HG02840 (cell line): ENCODE results near the gene ATXN1.
"Not testable (repeated sequence)": the region's sequence is repeated elsewhere in the genome, so short reads cannot be mapped to it uniquely, and the experiment has no call there.

Source experiments
- ATAC-seq: cut with Tn5 transposase; IDR thresholded peaks from one replicate; pipeline ENCODE4 v1.9.1; 2021; ENCODE audit warnings: mild to moderate bottlenecking, moderate library complexity, moderate number of reproducible peaks; ENCODE audit not compliant: unreplicated experiment, low FRiP score

The ATXN1 gene

DNA sequence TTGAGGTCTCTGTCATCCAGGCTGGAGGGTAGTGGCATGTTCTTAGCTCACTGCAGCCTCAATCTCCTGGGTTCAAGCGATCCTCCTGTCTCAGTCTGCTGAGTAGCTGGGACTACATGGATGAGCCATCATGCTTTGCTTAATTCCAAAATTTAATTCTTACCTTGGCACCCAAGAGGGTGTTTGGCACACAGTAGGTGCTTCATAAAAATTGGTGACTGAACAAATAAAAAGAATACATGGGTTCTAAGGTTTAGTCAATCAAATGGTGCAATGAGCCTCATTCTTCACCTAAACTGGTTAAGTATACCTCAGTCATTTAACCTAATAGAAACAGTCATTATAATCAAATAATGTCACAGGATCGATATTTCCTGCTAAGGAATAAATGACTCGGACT, 352.5 kb downstream of the ATXN1 start:
- no peak for ATAC-seq

DNA sequence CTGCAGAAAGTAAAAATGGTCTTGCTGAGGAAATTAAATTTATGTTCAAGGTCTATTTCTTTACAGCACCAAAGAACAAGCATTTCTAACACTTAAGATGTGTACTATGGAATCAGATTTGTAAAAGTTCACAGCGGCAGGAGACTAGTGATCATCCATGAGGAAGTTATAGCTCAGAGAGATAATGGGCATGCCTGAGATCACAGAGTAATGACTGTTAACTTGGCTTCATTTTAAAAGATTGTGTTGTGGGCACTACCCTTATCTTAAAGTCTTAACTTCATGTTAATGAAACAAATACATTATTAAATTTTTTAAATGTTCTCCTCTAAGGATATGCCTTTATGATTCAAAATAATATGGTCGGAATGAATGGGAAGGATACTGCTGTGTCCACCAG, 354.3 kb downstream of the ATXN1 start:
- ATAC-seq = no peak

DNA sequence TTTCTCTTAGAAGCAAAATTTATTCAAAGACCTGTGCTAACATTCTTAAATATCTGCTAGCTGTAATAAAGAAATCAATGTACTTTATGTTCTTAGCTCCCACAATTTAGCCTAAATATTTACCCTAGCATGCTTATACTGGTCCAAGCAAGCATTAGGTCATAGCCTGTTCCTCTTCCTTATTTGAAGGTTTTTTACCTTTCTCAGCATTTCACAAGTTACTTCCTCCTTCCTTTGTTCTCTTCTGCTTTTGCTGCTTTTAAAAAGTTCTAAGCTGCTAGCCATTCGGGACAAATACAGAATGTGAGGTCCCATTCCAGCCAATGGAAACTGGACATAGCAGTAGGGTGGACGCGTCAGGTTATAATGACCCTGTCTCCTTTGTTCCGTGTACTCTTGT, 354.7 kb downstream of the ATXN1 start:
- not testable (repeated sequence) for ATAC-seq

- no peak for ATAC-seq
These were observed 355.9 kb downstream of the ATXN1 start for GRCh38 chr6:16405375-16405774.

GRCh38 chr6:16404456-16404855, 356.8 kb downstream of the ATXN1 start:
- no peak for ATAC-seq

- no peak for ATAC-seq
These were observed 357.4 kb downstream of the ATXN1 start for GRCh38 chr6:16403831-16404230.

GRCh38 chr6:16402581-16402900, 358.7 kb downstream of the ATXN1 start:
- ATAC-seq = no peak

DNA sequence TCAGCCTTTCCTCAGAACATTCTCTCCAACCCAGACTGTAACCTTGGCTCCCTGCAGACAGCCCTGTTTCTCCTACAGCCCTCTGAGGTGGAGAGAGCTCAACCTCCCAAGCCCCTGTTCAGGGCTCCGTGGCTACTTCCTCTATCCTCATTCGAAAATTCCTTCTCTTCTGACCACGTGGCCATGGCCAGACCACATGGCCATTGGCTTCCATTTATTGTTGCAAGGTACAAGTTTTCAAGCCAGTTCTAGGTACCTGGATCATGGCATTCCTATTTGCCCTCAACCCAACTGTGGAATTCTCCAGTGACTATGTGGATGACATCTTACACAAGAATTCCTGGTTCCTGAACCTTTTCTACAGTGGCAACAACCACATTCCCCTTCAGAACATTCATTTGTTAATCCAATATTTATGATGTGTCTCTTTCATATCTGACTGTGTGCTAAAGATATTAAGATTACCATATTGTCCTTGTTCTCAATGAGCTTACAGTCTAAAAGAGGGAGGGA, 361.0 kb downstream of the ATXN1 start:
- no peak for ATAC-seq

DNA sequence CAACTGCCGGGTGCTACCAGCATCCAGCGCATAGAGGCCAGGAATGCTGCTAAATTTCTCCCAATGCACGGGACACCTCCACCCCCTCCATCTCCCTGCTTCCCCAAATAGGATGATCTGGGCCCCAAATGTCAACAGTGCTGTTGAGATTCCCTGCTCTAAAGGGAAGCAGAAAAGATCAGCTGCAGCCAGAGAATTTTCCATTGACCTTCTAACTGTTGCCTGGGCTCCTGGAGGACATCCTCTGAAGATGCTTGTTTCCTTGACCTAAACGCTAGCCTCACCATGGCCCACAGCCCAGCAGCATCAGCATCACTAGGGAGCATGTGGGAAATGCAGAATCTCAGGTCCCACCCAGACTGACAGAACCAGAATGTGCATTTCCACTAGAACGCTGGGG, 361.6 kb downstream of the ATXN1 start:
- ATAC-seq = no peak

DNA sequence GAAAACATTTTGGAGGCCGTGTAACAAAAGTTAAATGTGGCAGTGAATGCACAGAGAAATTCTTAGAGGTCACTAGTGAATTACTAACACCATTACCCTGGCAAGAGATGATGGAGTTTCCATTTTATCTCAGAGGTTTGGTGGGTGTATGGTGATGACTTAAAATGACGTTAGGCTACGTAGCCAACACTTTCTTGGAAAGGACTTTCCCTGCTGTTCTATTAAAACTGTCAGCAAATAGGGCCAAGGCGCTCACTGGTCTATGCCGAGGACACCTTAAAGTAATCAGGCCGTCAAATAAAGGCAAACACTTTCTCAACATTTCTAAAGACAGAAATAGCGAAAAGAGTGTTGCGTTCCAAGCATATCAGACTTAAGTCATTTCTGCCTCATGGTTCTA, 362.1 kb downstream of the ATXN1 start:
- ATAC-seq = no peak

DNA sequence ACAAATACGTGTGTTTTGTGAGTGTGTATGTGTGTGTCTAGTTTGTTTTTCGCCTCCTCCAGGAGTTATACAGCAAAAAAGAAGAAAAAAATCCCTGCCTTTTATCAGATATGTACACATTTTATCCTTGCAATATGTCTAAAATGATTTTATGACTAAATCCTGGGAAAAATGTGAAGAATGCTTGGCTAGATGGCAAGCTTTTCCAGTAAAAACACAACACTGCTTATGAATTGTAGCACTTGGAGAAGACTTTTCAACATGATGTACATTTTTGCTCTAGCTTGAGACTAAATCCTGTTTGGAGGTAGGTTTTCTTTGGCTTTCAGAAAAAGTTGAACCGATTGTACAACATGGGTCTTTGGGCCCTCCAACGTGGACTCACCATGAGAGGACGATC, 362.7 kb downstream of the ATXN1 start:
- no peak for ATAC-seq

GRCh38 chr6:16397623-16398022, 363.6 kb downstream of the ATXN1 start:
- no peak for ATAC-seq

- ATAC-seq = no peak
These were observed 364.6 kb downstream of the ATXN1 start for GRCh38 chr6:16396497-16397319.

DNA sequence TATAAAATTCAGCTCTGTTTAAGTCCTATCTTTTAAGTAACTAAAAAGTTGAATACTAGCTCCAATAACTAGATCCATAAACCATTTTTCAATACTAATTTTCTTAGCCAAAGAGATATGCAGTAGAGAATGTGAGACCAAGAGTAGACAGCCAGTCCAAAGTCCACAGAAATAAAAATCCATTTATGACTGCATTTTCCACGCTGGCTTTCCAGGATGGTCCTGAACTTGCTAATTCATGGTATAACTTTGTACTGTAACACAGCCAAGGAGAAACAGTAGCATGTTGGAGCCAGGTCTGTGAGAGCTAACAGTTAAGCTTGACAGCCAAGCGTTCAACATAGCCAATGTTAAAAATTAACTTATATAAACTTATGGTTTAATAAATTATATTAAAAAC, 366.6 kb downstream of the ATXN1 start:
- ATAC-seq = no peak

DNA sequence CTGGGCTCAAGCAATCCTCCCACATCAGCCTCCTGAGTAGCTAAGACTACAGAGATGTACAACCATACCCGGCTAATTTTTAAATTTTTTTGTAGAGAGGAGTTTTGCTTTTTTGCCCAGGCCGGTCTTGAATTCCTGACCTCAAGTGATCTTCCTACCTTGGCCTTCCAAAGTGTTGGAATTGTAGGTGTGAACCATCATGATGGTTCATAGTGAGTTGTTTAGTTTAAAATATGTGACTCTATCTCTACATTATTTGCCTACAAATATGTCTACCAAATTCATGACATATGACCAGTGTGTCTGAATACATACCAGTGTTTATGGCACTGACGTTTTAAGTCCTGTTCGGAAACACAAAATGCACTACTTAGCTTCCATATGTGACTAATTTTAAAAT, 367.9 kb downstream of the ATXN1 start:
- ATAC-seq = no peak

DNA sequence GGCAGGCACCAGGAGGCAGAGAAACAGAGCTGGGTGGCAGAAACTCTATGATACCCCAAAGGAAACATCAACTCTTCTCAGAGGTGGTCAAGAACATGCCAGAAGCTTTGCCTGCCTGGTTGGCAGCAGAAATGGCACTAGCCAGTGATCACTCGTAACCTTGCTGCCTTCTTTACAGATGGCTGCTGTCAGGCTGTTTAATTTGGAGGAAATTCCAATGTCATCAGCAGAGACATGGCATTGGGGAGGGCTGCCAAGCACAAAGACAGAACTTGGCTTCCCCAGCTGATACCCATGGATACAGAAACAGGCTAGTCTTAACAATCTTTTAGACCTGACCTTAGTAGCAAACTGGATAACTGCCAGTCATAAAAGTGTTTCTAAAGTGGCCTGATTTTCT, 369.2 kb downstream of the ATXN1 start:
- ATAC-seq = no peak

DNA sequence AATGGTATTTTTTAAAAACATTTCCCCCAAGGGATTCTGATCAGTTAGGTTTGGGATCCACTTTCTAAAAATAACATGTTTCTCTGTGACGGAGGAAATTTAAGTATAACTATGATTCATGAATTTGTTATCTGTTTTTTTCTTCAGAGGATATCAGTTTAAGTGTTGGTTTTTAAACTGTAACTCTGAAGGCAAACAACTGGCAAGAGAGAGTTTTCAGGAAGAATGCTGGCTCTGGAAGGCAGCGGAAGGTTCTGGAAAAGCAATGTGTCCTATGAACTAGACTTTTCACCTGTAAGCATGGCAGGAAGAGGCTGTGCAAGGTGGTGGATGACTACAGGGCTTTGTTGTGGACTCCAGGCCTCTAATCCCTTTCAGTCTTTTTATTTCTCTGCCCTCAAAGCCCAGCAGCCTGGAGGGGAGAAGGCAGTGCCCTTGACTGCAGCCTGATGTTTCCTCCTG, 369.8 kb downstream of the ATXN1 start:
- no peak for ATAC-seq

- not testable (repeated sequence) for ATAC-seq
These were observed 370.3 kb downstream of the ATXN1 start for GRCh38 chr6:16390909-16391450.

DNA sequence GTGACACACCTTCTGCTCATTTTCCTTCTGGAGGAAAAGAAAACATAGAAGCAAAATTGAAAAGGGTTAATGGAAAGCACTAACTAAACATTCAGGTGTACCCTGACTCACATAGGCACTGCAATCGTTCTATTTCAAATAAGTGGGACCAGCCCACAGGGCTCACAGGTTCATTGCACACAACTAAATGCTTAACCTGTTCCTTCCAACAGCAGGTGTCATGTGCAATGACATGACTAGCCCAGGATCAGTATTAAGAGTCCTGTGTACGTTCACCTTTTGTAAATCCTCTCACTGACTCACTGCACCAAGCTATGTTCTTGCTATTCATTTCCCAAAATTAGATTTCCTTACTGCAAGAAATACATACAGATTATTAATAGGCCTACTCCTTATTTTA, 371.6 kb downstream of the ATXN1 start:
- no peak for ATAC-seq

DNA sequence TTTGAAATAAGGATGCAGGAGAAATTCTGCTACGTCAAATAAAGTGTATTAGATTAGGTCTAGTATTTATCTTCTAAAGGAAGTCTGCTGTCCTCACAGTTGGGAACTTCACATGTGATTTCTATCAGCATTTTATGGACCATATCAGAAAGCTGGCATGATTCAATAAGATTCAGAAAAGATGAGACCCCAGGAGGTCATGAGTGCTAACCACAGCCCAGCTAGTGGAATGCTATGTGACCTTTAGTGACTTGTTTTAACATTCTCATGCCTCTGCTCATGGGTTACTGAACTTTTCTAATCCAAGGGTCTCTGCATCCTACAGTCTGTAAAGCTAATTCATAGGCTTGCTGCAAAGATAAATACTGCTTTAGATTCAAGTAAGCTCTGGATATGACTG, 372.8 kb downstream of the ATXN1 start:
- no peak for ATAC-seq

- ATAC-seq = no peak
These were observed 375.2 kb downstream of the ATXN1 start for GRCh38 chr6:16386057-16386456.

- ATAC-seq = no peak
These were observed 377.6 kb downstream of the ATXN1 start for GRCh38 chr6:16383607-16384206.
